ENCODE results near the gene GREB1. TPM values are rescaled to one million over a fixed set of nuclear protein-coding genes. Genes with fewer than 3 reads are reported as not detected.

Gene GREB1
- total RNA-seq, 2 donors from 2014 or later = 3.1 to 7.6 TPM

GRCh38 chr2:11499081-11499743 lies 34.6 kb upstream of the GREB1 start:
- Histone ChIP-seq H3K27ac (peak overlapping the region; percentile 75 to 83), H3K4me3 (no peak overlapping the region), H3K9me3 (no peaks in the 10 kb centered on the region), H3K4me1 (peaks cover 0 to 15% of the 10 kb centered on the region in 2 donors), H3K27me3 (no peaks in the 10 kb centered on the region), H3K36me3 (no peaks in the 10 kb centered on the region)
- no peak for TF ChIP-seq CTCF (IDR thresholded peaks at IDR 0.05)
- no peak for DNase-seq (ENCODE audit: low spot score)

- Histone ChIP-seq H3K4me1 (peaks cover 0 to 15% of the 10 kb centered on the region in 2 donors), H3K27ac (no peak overlapping the region), H3K4me3 (no peak overlapping the region), H3K27me3 (no peaks in the 10 kb centered on the region), H3K9me3 (no peaks in the 10 kb centered on the region), H3K36me3 (no peaks in the 10 kb centered on the region)
- no peak for TF ChIP-seq CTCF (IDR thresholded peaks at IDR 0.05)
- DNase-seq (ENCODE audit: low spot score) = no peak
Measured at GRCh38 chr2:11500702-11501303, 33.0 kb upstream of the GREB1 start.

GRCh38 chr2:11502740-11503292 lies 31.0 kb upstream of the GREB1 start:
- H3K4me3 ChIP-seq = no peak overlapping the region
- no peaks in the 10 kb centered on the region for H3K9me3 ChIP-seq
- H3K27ac ChIP-seq = no peak overlapping the region
- no peaks in the 10 kb centered on the region for H3K27me3 ChIP-seq
- no peak for TF ChIP-seq CTCF (IDR thresholded peaks at IDR 0.05)
- H3K36me3 ChIP-seq = no peaks in the 10 kb centered on the region
- no peak for DNase-seq (ENCODE audit: low spot score)
- peaks cover 0 to 15% of the 10 kb centered on the region in 2 donors for H3K4me1 ChIP-seq

GRCh38 chr2:11503354-11503927 lies 30.4 kb upstream of the GREB1 start:
- H3K4me3 ChIP-seq = no peak overlapping the region
- no peaks in the 10 kb centered on the region for H3K27me3 ChIP-seq
- H3K36me3 ChIP-seq = no peaks in the 10 kb centered on the region
- DNase-seq (ENCODE audit: low spot score) = no peak
- no peak overlapping the region for H3K27ac ChIP-seq
- H3K4me1 ChIP-seq = peaks cover 0 to 10% of the 10 kb centered on the region in 2 donors
- H3K9me3 ChIP-seq = no peaks in the 10 kb centered on the region
- no peak for TF ChIP-seq CTCF (IDR thresholded peaks at IDR 0.05)

GRCh38 chr2:11505652-11506610 lies 27.9 kb upstream of the GREB1 start:
- H3K4me1 ChIP-seq = no peaks in the 10 kb centered on the region
- no peak for DNase-seq (ENCODE audit: low spot score)
- no peak for TF ChIP-seq CTCF (IDR thresholded peaks at IDR 0.05)
- H3K27me3 ChIP-seq = no peaks in the 10 kb centered on the region
- no peak overlapping the region for H3K4me3 ChIP-seq
- H3K27ac ChIP-seq = no peak overlapping the region
- H3K9me3 ChIP-seq = no peaks in the 10 kb centered on the region
- no peaks in the 10 kb centered on the region for H3K36me3 ChIP-seq
